ENCODE data around the gene CREB3L1.

Gene CREB3L1, protein sequence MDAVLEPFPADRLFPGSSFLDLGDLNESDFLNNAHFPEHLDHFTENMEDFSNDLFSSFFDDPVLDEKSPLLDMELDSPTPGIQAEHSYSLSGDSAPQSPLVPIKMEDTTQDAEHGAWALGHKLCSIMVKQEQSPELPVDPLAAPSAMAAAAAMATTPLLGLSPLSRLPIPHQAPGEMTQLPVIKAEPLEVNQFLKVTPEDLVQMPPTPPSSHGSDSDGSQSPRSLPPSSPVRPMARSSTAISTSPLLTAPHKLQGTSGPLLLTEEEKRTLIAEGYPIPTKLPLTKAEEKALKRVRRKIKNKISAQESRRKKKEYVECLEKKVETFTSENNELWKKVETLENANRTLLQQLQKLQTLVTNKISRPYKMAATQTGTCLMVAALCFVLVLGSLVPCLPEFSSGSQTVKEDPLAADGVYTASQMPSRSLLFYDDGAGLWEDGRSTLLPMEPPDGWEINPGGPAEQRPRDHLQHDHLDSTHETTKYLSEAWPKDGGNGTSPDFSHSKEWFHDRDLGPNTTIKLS

DNA sequence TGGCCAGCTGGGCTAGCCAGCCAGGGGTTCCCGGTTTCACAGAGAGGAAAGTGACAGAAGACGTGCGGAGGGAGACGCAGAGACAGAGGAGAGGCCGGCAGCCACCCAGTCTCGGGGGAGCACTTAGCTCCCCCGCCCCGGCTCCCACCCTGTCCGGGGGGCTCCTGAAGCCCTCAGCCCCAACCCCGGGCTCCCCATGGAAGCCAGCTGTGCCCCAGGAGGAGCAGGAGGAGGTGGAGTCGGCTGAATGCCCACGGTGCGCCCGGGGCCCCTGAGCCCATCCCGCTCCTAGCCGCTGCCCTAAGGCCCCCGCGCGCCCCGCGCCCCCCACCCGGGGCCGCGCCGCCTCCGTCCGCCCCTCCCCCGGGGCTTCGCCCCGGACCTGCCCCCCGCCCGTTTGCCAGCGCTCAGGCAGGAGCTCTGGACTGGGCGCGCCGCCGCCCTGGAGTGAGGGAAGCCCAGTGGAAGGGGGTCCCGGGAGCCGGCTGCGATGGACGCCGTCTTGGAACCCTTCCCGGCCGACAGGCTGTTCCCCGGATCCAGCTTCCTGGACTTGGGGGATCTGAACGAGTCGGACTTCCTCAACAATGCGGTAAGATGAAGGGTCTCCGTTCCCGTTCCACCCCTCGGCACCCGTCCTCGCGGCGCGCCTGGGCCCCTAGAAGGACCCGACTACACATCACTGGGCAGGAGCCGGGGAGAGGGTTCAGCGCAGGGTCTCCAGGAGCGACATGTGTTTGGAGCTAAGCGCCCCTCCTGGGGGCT is at the start of gene CREB3L1:
TSS of gene CREB3L1 (plus strand) at position 41 of the 765 bp plus-strand sequence. CDS start at position 491, 450 bp downstream.
- no peaks in the 10 kb centered on the region for H4K20me1 ChIP-seq (ENCODE audit: insufficient read depth)
- no peak within 1 kb of the TSS for H3K4me3 ChIP-seq (IDR thresholded peaks at IDR 0.05; ENCODE audit: insufficient read depth, low read depth, low read length)
- H2AFZ ChIP-seq (ENCODE audit: low read depth) = no peak within 1 kb of the TSS
- no peaks in the 10 kb centered on the region for H3K4me1 ChIP-seq (ENCODE audit: low read depth, poor library complexity, severe bottlenecking)
- no peak within 1 kb of the TSS for H3K4me2 ChIP-seq
- no peaks in the 10 kb centered on the region for H3K36me3 ChIP-seq (ENCODE audit: insufficient read depth)
- TF ChIP-seq, protein P1, sequence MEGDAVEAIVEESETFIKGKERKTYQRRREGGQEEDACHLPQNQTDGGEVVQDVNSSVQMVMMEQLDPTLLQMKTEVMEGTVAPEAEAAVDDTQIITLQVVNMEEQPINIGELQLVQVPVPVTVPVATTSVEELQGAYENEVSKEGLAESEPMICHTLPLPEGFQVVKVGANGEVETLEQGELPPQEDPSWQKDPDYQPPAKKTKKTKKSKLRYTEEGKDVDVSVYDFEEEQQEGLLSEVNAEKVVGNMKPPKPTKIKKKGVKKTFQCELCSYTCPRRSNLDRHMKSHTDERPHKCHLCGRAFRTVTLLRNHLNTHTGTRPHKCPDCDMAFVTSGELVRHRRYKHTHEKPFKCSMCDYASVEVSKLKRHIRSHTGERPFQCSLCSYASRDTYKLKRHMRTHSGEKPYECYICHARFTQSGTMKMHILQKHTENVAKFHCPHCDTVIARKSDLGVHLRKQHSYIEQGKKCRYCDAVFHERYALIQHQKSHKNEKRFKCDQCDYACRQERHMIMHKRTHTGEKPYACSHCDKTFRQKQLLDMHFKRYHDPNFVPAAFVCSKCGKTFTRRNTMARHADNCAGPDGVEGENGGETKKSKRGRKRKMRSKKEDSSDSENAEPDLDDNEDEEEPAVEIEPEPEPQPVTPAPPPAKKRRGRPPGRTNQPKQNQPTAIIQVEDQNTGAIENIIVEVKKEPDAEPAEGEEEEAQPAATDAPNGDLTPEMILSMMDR (conservative IDR thresholded peaks at IDR 0.05; ENCODE audit: low read depth, low read length) = no peak
- H3K79me2 ChIP-seq (ENCODE audit: insufficient read depth, low read depth) = no peaks in the 10 kb centered on the region
- H3K9ac ChIP-seq = no peak within 1 kb of the TSS
- peaks cover 12% of the 10 kb centered on the region; the same call in 1 of the 2 replicates for H3K27me3 ChIP-seq (ENCODE audit: insufficient read depth, low read depth)
- H3K27ac ChIP-seq = no peak within 1 kb of the TSS

DNA sequence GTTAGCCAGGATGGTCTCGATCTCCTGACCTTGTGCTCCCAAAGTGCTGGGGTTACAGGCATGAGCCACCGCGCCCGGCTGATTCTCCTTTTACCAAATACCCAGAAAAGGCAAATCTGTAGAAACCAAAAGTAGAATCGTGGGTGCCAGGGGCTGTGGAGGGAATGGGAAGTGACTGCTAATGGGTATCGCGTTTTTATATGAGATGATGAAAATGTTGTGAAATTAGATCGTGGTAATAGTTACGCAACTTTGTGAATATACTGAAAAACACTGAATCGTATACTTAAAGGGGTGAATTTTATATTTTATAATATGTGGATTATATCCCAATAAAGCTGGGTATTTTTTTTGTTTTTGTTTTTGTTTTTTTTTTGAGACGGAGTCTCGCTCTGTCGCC is 48.2 kb upstream of the CREB3L1 start:
- Histone ChIP-seq H2AFZ (ENCODE audit: low read depth) (no peak overlapping the region), H3K27ac (no peak overlapping the region), H3K4me2 (no peak overlapping the region), H3K4me3 (IDR thresholded peaks at IDR 0.05; ENCODE audit: insufficient read depth, low read depth, low read length) (no peak overlapping the region), H3K4me1 (ENCODE audit: low read depth, poor library complexity, severe bottlenecking) (no peaks in the 10 kb centered on the region), H3K79me2 (ENCODE audit: insufficient read depth, low read depth) (no peaks in the 10 kb centered on the region), H3K9ac (no peak overlapping the region), H3K36me3 (ENCODE audit: insufficient read depth) (no peaks in the 10 kb centered on the region), H3K27me3 (ENCODE audit: insufficient read depth, low read depth) (no peaks in the 10 kb centered on the region), H4K20me1 (ENCODE audit: insufficient read depth) (no peaks in the 10 kb centered on the region)
- TF ChIP-seq, protein P1 (conservative IDR thresholded peaks at IDR 0.05; ENCODE audit: low read depth, low read length) = no peak

DNA sequence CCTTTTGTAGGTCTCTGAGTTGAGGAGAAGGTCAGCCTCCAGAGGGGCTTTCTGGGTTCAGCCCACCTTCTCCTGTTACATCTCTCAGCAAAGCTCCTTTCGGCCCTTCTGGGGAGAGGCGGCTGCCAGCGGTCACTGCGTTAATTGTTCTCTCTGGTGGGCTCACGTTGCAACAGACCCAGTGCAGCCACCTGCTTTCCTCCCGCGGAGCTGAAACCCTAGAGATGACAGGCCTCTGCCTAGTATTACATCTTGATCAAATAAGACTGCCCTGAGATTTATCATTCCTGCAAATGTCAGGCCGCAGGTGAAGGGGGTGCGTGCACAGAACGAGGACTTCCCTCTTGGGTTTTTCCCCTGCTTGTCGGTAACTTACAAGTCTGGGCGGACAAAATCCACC is 43.2 kb upstream of the CREB3L1 start:
- H4K20me1 ChIP-seq (ENCODE audit: insufficient read depth) = no peaks in the 10 kb centered on the region
- H3K27me3 ChIP-seq (ENCODE audit: insufficient read depth, low read depth) = 0 out of 2 replicates have a peak, but pooled peaks cover 2% of the 10 kb centered on the region
- H3K4me1 ChIP-seq (ENCODE audit: low read depth, poor library complexity, severe bottlenecking) = no peaks in the 10 kb centered on the region
- H3K4me2 ChIP-seq = no peak overlapping the region
- H3K36me3 ChIP-seq (ENCODE audit: insufficient read depth) = no peaks in the 10 kb centered on the region
- no peak overlapping the region for H2AFZ ChIP-seq (ENCODE audit: low read depth)
- H3K27ac ChIP-seq = no peak overlapping the region
- TF ChIP-seq, protein P1 (conservative IDR thresholded peaks at IDR 0.05; ENCODE audit: low read depth, low read length) = no peak
- no peak overlapping the region for H3K9ac ChIP-seq
- H3K79me2 ChIP-seq (ENCODE audit: insufficient read depth, low read depth) = no peaks in the 10 kb centered on the region
- no peak overlapping the region for H3K4me3 ChIP-seq (IDR thresholded peaks at IDR 0.05; ENCODE audit: insufficient read depth, low read depth, low read length)

DNA sequence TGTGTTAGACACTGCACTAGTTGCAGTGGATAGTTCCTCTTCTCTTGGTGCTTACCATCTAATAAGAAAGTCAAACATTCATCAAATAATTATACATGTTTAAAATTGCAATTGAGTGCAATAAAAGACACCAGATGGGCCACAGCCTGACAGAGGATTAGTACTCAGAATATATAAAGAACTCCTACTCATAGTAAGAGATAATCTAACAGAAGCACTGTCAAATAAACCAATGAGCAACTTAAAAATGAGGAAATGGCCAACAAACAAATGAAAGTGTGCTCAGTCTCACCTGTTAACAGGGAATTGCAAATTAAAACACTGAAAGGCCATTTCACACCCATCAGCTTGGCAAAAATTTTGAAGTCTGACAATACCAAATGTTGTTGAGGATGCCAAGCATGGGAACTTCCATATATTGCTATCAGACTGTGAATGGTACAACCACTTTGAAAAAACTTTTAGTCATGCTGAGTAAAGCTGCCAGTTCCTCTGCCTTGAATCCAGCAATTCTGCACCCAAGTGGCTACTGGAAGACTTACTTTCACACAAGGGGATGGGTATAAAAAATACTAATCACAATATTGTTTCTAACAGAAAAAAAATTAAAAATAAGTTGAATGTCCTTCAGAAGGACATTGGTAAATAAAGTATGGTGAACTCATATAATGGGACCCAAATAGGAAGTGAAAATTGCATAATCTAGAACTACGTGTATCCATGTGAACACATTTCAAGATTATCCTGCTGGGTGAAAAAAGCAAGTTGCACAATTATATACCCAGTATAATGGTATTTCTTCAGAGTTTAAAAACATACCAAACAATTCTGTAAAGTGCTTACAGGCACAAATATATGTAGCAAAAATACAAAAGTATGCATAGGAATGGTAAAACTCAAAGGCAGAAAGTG is 41.4 kb upstream of the CREB3L1 start:
- Histone ChIP-seq H2AFZ (ENCODE audit: low read depth) (no peak overlapping the region), H3K4me3 (IDR thresholded peaks at IDR 0.05; ENCODE audit: insufficient read depth, low read depth, low read length) (no peak overlapping the region), H3K9ac (no peak overlapping the region), H3K36me3 (ENCODE audit: insufficient read depth) (no peaks in the 10 kb centered on the region), H3K79me2 (ENCODE audit: insufficient read depth, low read depth) (no peaks in the 10 kb centered on the region), H3K4me2 (no peak overlapping the region), H4K20me1 (ENCODE audit: insufficient read depth) (no peaks in the 10 kb centered on the region), H3K27me3 (ENCODE audit: insufficient read depth, low read depth) (0 out of 2 replicates have a peak, but pooled peaks cover 2% of the 10 kb centered on the region), H3K4me1 (ENCODE audit: low read depth, poor library complexity, severe bottlenecking) (no peaks in the 10 kb centered on the region), H3K27ac (no peak overlapping the region)
- TF ChIP-seq, protein P1 (conservative IDR thresholded peaks at IDR 0.05; ENCODE audit: low read depth, low read length) = no peak

All from KMS-11 (cell line).